Stimulated activated CD4-positive, alpha-beta T cell treated with anti-CD3 and anti-CD28 coated beads, Interleukin-2, amount 100 ng/mL, for 48 hours (primary cell): ENCODE measurements around the gene CPSF3.

Experiments
- DNase-seq, 2 donors: peaks; one replicate each; pipeline ENCODE4 v3.0.0-alpha.2; 2020

Gene CPSF3

GRCh38 chr2:9423100-9423921 is at the start of gene CPSF3, which contains the start of gene ITGB1BP1:
Gene CPSF3 (plus strand): TSS chr2:9423654. CDS start chr2:9423774, 120 bp downstream.
Gene ITGB1BP1 (minus strand): TSS chr2:9423528. CDS start chr2:9418697, 4,831 bp downstream.
- peak; percentile 96 to 97 for DNase-seq

GRCh38 chr2:9374071-9374730 is 49.3 kb upstream of the CPSF3 start:
- DNase-seq, result no peak

GRCh38 chr2:9375857-9376428 is 47.5 kb upstream of the CPSF3 start:
- no peak for DNase-seq

- DNase-seq, result no peak
These were observed 45.9 kb upstream of the CPSF3 start for GRCh38 chr2:9377461-9378097.

GRCh38 chr2:9378433-9379390 is 44.7 kb upstream of the CPSF3 start:
- DNase-seq, result no peak

- DNase-seq, result no peak
These were observed 44.1 kb upstream of the CPSF3 start for GRCh38 chr2:9379391-9379755.

- DNase-seq, result no peak
These were observed 42.5 kb upstream of the CPSF3 start for GRCh38 chr2:9380702-9381628.

- no peak for DNase-seq
These were observed 40.7 kb upstream of the CPSF3 start for GRCh38 chr2:9382604-9383235.

GRCh38 chr2:9384521-9384920 is 38.9 kb upstream of the CPSF3 start:
- DNase-seq, result no peak

GRCh38 chr2:9385841-9386240 is 37.6 kb upstream of the CPSF3 start:
- DNase-seq, result no peak

- DNase-seq, result no peak
These were observed 35.2 kb upstream of the CPSF3 start for GRCh38 chr2:9388199-9388681.

GRCh38 chr2:9388950-9389911 is 34.2 kb upstream of the CPSF3 start:
- no peak for DNase-seq

GRCh38 chr2:9390151-9390850 is 33.2 kb upstream of the CPSF3 start:
- DNase-seq, result no peak

GRCh38 chr2:9390991-9391390 is 32.5 kb upstream of the CPSF3 start:
- DNase-seq, result no peak

- no peak for DNase-seq
These were observed 31.3 kb upstream of the CPSF3 start for GRCh38 chr2:9391961-9392720.

- no peak for DNase-seq
These were observed 30.3 kb upstream of the CPSF3 start for GRCh38 chr2:9392898-9393765.

- DNase-seq, result no peak
These were observed 28.6 kb upstream of the CPSF3 start for GRCh38 chr2:9394816-9395215.
